ENCODE measurements around the gene C10orf95.

Gene C10orf95

GRCh38 chr10:102449321-102450123, 1.8 kb downstream of the C10orf95 start:
- H3K36me3 ChIP-seq (ENCODE audit: control insufficient read depth, insufficient read depth, low read length): peaks cover 5% of the 10 kb centered on the region
- peak overlapping the region; percentile 82 for H3K9ac ChIP-seq (ENCODE audit: low read length)
- no peaks in the 10 kb centered on the region for H3K9me3 ChIP-seq (ENCODE audit: control insufficient read depth, low read length)
- H3K4me3 ChIP-seq (ENCODE audit: low read length): peak overlapping the region; percentile 82
- no peaks in the 10 kb centered on the region for H3K27me3 ChIP-seq (ENCODE audit: control insufficient read depth, insufficient read depth, low read length)
- H3K4me1 ChIP-seq (ENCODE audit: control insufficient read depth, insufficient read depth, low read length): peaks cover 14% of the 10 kb centered on the region

GRCh38 chr10:102444851-102445250, 6.5 kb downstream of the C10orf95 start:
- H3K36me3 ChIP-seq (ENCODE audit: control insufficient read depth, insufficient read depth, low read length): no peaks in the 10 kb centered on the region
- no peaks in the 10 kb centered on the region for H3K9me3 ChIP-seq (ENCODE audit: control insufficient read depth, low read length)
- no peaks in the 10 kb centered on the region for H3K4me1 ChIP-seq (ENCODE audit: control insufficient read depth, insufficient read depth, low read length)
- no peaks in the 10 kb centered on the region for H3K27me3 ChIP-seq (ENCODE audit: control insufficient read depth, insufficient read depth, low read length)
- no peak overlapping the region for H3K4me3 ChIP-seq (ENCODE audit: low read length)
- H3K9ac ChIP-seq (ENCODE audit: low read length): no peak overlapping the region

DNA sequence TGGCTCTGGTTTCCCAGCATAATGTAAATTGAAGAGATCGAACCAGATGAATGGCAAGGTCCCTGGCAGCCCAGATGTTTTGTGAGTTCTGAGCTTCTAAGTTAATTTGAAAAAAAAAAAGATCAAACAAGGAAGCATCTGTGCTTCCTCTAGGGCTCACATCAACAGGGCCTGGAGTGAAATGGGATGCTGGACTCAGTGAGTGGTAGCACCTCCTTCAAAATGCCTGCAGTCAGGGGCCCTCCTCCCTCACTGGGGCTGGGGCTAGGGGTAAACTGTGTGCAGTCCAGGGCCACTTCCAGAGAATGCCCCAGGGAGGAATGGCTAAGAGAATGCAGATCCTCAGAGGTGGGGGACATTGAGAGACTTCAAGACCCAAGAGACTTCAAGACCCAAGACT, 13.0 kb downstream of the C10orf95 start:
- Histone ChIP-seq H3K27me3 (ENCODE audit: control insufficient read depth, insufficient read depth, low read length) (peaks cover 13% of the 10 kb centered on the region), H3K36me3 (ENCODE audit: control insufficient read depth, insufficient read depth, low read length) (no peaks in the 10 kb centered on the region), H3K4me3 (ENCODE audit: low read length) (no peak overlapping the region), H3K9ac (ENCODE audit: low read length) (no peak overlapping the region), H3K4me1 (ENCODE audit: control insufficient read depth, insufficient read depth, low read length) (peaks cover 3% of the 10 kb centered on the region), H3K9me3 (ENCODE audit: control insufficient read depth, low read length) (no peaks in the 10 kb centered on the region)

DNA sequence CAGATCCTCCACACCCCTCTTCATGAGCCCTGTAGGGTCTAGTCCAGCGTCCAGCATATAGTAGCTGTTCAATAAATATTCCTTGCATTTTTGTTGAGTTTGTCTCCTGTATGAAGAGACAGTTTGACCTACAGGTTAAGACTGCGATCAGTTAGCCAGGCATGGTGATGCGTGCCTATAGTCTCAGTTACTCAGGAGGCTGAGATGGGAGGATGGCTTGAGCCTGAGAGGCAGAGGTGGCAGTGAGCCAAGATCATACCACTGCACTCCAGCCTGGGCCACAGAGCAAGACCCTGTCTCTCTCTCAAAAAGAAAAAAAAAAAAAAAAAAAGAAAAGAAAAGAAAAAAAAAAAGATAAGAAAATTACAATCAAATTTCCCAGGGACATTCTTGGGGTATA, 13.8 kb downstream of the C10orf95 start:
- H3K9ac ChIP-seq (ENCODE audit: low read length): no peak overlapping the region
- no peak overlapping the region for H3K4me3 ChIP-seq (ENCODE audit: low read length)
- H3K9me3 ChIP-seq (ENCODE audit: control insufficient read depth, low read length): no peaks in the 10 kb centered on the region
- peaks cover 14% of the 10 kb centered on the region for H3K27me3 ChIP-seq (ENCODE audit: control insufficient read depth, insufficient read depth, low read length)
- peaks cover 3% of the 10 kb centered on the region for H3K4me1 ChIP-seq (ENCODE audit: control insufficient read depth, insufficient read depth, low read length)
- no peaks in the 10 kb centered on the region for H3K36me3 ChIP-seq (ENCODE audit: control insufficient read depth, insufficient read depth, low read length)

GRCh38 chr10:102436312-102436711, 15.0 kb downstream of the C10orf95 start:
- H3K4me3 ChIP-seq (ENCODE audit: low read length): no peak overlapping the region

DNA sequence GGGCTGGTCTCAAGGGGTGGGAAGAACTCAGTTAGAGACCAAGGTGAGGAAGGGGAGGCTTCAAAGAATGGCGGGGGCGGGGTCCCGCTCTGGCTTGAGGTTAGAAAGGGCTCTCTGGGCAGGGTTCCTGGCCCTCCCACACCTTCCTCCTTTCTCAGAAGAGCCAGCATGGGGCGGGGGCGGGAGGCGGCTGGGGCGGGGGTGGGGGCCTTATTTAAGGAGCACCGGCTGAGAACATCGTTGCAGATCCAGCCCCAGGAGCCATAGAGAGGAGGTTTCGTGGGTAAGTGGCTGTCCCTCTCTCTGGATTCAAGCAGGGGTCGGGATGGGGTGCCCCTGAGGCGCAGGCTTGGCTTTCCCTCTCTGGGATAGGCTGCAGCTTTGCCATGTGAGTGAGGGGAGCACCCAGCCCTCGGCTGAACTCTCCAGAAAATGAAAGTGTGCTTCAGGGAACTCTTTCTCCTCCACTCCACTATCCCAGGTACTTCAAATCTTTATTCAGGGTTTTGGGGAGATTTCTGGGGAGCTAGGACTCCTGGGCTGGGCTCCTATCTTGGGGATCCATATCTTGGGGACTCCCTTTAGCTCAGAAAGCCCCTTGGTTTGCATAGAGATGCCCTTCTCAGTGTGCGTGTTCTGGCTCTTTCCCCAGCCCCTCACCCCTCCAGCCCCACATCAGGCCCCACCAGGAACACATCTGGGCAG, 15.7 kb downstream of the C10orf95 start:
- Histone ChIP-seq H3K4me1 (ENCODE audit: control insufficient read depth, insufficient read depth, low read length) (peaks cover 9% of the 10 kb centered on the region), H3K36me3 (ENCODE audit: control insufficient read depth, insufficient read depth, low read length) (no peaks in the 10 kb centered on the region), H3K9me3 (ENCODE audit: control insufficient read depth, low read length) (no peaks in the 10 kb centered on the region), H3K4me3 (ENCODE audit: low read length) (no peak overlapping the region), H3K27me3 (ENCODE audit: control insufficient read depth, insufficient read depth, low read length) (peaks cover 14% of the 10 kb centered on the region), H3K9ac (ENCODE audit: low read length) (no peak overlapping the region)

More at GRCh38 chr10:102436312-102436711, 15.0 kb downstream of the C10orf95 start:
- Histone ChIP-seq H3K9me3 (ENCODE audit: control insufficient read depth, low read length) (no peaks in the 10 kb centered on the region), H3K4me1 (ENCODE audit: control insufficient read depth, insufficient read depth, low read length) (peaks cover 9% of the 10 kb centered on the region), H3K9ac (ENCODE audit: low read length) (no peak overlapping the region), H3K36me3 (ENCODE audit: control insufficient read depth, insufficient read depth, low read length) (no peaks in the 10 kb centered on the region), H3K27me3 (ENCODE audit: control insufficient read depth, insufficient read depth, low read length) (peaks cover 14% of the 10 kb centered on the region)

DNA sequence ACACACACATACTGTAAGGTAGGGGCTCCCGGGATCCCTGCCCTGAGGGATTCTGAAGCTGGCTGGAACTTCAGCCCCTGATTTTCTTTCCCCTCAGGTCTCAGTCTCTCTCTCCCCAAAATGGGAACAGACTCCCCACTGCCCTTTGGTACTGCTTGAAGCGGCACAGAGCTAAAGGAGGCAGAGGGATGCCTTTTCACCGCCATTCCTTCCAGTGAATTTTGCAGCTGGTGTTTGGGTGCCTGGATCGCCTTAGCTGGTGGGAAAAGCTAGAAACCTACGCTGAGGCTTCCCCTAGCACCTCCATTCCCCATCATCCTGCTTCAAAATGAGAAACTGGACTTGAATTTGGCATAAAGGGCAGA, 16.2 kb downstream of the C10orf95 start:
- Histone ChIP-seq H3K9me3 (ENCODE audit: control insufficient read depth, low read length) (no peaks in the 10 kb centered on the region), H3K4me3 (ENCODE audit: low read length) (no peak overlapping the region), H3K9ac (ENCODE audit: low read length) (no peak overlapping the region), H3K4me1 (ENCODE audit: control insufficient read depth, insufficient read depth, low read length) (peaks cover 9% of the 10 kb centered on the region), H3K36me3 (ENCODE audit: control insufficient read depth, insufficient read depth, low read length) (no peaks in the 10 kb centered on the region), H3K27me3 (ENCODE audit: control insufficient read depth, insufficient read depth, low read length) (peaks cover 14% of the 10 kb centered on the region)

DNA sequence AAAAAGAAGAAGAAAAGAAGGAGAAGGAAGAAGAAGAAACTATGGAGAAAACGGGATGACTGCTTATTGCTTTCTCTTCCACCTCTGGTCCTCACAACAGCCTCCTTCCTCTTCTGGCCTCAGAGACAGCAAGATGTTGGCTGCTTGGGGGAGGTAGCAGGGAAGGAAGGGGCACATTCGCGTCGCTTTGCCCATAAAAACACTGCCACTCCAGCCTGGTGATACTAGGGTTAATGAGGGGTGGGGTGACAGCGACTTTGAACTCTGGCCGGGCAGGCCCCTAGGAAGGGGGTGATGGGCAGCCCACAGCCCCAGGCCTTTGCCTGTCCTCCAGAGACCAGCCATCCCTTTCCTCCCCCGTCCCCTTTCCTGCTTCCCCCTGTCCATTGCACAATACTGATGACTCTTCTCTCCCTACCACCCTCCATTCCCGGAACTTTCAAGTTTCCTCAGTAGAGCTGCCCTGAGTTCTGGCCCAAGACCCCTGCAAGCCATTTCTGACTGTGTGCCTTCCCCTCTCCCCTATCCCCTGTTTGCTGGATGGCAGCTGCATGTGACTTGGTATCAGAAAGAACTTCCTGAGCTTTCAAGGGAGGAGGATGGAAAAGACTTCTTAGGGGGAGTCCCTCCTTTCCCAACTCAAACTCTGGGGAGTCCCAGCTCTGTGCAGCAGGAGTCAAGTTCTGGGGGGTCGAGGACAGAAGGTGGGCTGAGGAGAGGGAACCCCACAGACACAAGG, 16.8 kb downstream of the C10orf95 start:
- Histone ChIP-seq H3K27me3 (ENCODE audit: control insufficient read depth, insufficient read depth, low read length) (peaks cover 14% of the 10 kb centered on the region), H3K9me3 (ENCODE audit: control insufficient read depth, low read length) (no peaks in the 10 kb centered on the region), H3K4me3 (ENCODE audit: low read length) (no peak overlapping the region), H3K9ac (ENCODE audit: low read length) (no peak overlapping the region), H3K36me3 (ENCODE audit: control insufficient read depth, insufficient read depth, low read length) (no peaks in the 10 kb centered on the region), H3K4me1 (ENCODE audit: control insufficient read depth, insufficient read depth, low read length) (peaks cover 9% of the 10 kb centered on the region)

DNA sequence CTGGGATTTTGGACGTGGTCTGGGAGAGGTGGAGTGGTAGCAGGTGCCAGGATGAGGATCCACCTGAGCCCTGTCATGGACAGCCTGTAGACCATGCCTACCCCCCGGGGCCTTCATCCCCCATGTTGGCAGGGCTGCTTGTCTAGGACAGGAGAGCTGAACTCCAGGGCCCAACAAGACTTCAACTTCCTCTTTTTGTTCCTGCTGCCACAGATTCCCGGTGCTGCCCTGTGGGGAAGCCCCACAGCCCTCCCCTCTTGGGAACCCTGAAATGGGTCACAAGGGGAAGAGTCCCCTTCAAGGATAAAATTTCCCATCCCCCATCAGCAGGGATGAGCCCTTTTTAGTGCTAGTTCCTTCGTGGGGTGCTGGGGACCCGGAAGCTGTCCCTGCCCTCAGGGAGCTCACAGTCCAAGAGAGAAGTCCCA, 17.7 kb downstream of the C10orf95 start:
- Histone ChIP-seq H3K4me1 (ENCODE audit: control insufficient read depth, insufficient read depth, low read length) (peaks cover 9% of the 10 kb centered on the region), H3K9ac (ENCODE audit: low read length) (no peak overlapping the region)

GRCh38 chr10:102432162-102432950, 19.0 kb downstream of the C10orf95 start, which contains the start of gene CUEDC2:
TSS of gene CUEDC2 (minus strand) at chr10:102432574. CDS start at chr10:102425188, 7,386 bp downstream.
- Histone ChIP-seq H3K9me3 (ENCODE audit: control insufficient read depth, low read length) (no peaks in the 10 kb centered on the region), H3K4me3 (ENCODE audit: low read length) (peak within 1 kb of the TSS; percentile 39), H3K9ac (ENCODE audit: low read length) (peak within 1 kb of the TSS; percentile 86), H3K36me3 (ENCODE audit: control insufficient read depth, insufficient read depth, low read length) (no peaks in the 10 kb centered on the region), H3K27me3 (ENCODE audit: control insufficient read depth, insufficient read depth, low read length) (peaks cover 14% of the 10 kb centered on the region), H3K4me1 (ENCODE audit: control insufficient read depth, insufficient read depth, low read length) (peaks cover 9% of the 10 kb centered on the region)

More for the DNA sequence above, 17.7 kb downstream of the C10orf95 start:
- no peaks in the 10 kb centered on the region for H3K9me3 ChIP-seq (ENCODE audit: control insufficient read depth, low read length)
- no peaks in the 10 kb centered on the region for H3K36me3 ChIP-seq (ENCODE audit: control insufficient read depth, insufficient read depth, low read length)
- peaks cover 14% of the 10 kb centered on the region for H3K27me3 ChIP-seq (ENCODE audit: control insufficient read depth, insufficient read depth, low read length)
- no peak overlapping the region for H3K4me3 ChIP-seq (ENCODE audit: low read length)

- Histone ChIP-seq H3K27me3 (ENCODE audit: control insufficient read depth, insufficient read depth, low read length) (peaks cover 14% of the 10 kb centered on the region), H3K4me1 (ENCODE audit: control insufficient read depth, insufficient read depth, low read length) (peaks cover 9% of the 10 kb centered on the region), H3K9ac (ENCODE audit: low read length) (peak overlapping the region; percentile 86), H3K9me3 (ENCODE audit: control insufficient read depth, low read length) (no peaks in the 10 kb centered on the region), H3K4me3 (ENCODE audit: low read length) (peak overlapping the region; percentile 39), H3K36me3 (ENCODE audit: control insufficient read depth, insufficient read depth, low read length) (no peaks in the 10 kb centered on the region)
Measured at GRCh38 chr10:102431452-102432124, 19.8 kb downstream of the C10orf95 start.

All from mucosa of stomach (tissue), 1 donor.